Activated CD4-positive, alpha-beta T cell treated with anti-CD3 and anti-CD28 coated beads, Interleukin-2, amount 10 ng/mL, durations not matched to agents 24 days and 14 days (primary cell): ENCODE data around the gene KIAA0753. TPM values are rescaled to one million over a fixed set of nuclear protein-coding genes. Genes with fewer than 3 reads are reported as not detected.
"Not testable (repeated sequence)": the region's sequence is repeated elsewhere in the genome, so short reads cannot be mapped to it uniquely, and the experiment has no call there.

Source experiments
- DNase-seq: peaks from one replicate; pipeline ENCODE4 v3.0.0; 2022
- H3K27ac Mint-ChIP-seq: one replicate; pipeline ENCODE4 v1.8.0; 2022; ENCODE audit warnings: mild to moderate bottlenecking, mixed read lengths
- H3K27me3 Mint-ChIP-seq: one replicate; pipeline ENCODE4 v1.8.0; 2022; ENCODE audit warnings: mixed read lengths
- H3K36me3 Mint-ChIP-seq: one replicate; pipeline ENCODE4 v1.8.0; 2022; ENCODE audit warnings: low read depth, mild to moderate bottlenecking, mixed read lengths
- H3K4me1 Mint-ChIP-seq: one replicate; pipeline ENCODE4 v1.8.0; 2021; ENCODE audit warnings: mixed read lengths
- H3K4me3 Mint-ChIP-seq: one replicate; pipeline ENCODE4 v1.8.0; 2022; ENCODE audit warnings: mild to moderate bottlenecking, moderate library complexity, mixed read lengths
- H3K9me3 Mint-ChIP-seq: one replicate; pipeline ENCODE4 v1.8.0; 2021; ENCODE audit warnings: mixed read lengths
- intact Hi-C: fragments of 100-400 bp; cut with micrococcal nuclease; formaldehyde crosslinking; loops from one replicate; pipeline ENCODE4 v1.15.1; 2023
- total RNA-seq: library from RNA; stranded (reverse); gene quantifications from 2 replicates; pipeline ENCODE4 v1.2.3, GENCODE V29; 2022

Gene KIAA0753
- total RNA-seq, 1 donor from 2014 or later = 23.9 TPM

DNA sequence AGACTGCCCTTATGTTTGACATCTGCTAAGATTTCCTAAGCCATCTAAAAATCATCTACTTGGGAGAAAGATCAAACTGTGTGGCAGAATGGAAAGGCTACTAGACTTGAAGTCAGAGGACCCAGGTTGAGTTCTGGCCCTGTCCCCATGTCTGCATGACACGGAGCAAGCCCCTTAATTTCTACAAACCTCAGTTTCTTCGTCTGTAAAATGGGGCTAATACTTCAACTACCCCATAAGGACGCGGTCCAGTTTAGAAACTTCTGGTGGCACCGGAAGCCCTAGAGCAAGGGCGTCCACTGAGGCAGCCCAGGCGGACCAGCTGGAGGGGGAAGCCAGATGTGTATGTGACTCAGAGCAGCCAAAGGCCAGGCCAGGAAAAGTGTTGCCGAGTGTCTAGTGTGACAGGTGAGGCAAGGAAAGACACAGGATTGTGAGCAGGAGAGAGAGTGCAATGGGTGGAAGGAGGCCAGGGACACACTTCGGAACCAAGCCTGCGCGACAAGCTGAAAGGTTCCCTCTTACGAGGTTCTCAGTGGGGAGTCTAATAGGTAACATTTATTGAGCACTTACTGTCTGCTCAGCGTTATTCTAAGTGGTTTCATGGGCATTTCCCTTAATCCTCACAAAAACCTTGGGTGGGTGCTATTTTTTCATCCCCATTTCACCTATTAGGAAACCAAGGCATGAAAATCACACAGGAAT is 66.4 kb downstream of the KIAA0753 start:
- Mint-ChIP-seq H3K36me3 (peaks cover 10% of the 10 kb centered on the region), H3K27me3 (no peaks in the 10 kb centered on the region), H3K4me3 (no peak overlapping the region), H3K4me1 (peaks cover 24% of the 10 kb centered on the region), H3K9me3 (no peaks in the 10 kb centered on the region), H3K27ac (no peak overlapping the region)
- DNase-seq = no peak
- intact Hi-C loops = loop anchor here (10.0 kb wide), 1 partner anchor 99 kb away; no protein-coding TSS in a partner anchor

DNA sequence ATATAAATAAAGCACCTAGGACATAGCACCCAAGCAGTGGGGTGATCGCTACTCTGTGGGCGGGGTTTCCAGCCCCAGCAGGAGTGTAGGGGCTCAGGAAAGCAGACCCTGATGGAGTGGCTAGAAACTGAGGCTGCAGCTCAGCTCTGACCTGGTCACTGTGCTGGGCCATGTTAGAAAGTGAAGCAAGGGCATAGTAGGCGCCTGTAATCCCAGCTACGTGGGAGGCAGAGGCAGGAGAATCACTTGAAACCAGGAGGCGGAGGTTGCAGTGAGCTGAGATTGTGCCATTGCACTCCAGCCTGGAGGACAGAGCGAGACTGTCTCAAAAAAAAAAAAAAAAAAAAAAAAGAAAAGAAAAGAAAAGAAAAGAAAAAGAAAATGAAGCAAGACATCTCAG is 67.0 kb downstream of the KIAA0753 start:
- peak overlapping the region; percentile 42 for H3K27ac Mint-ChIP-seq
- not testable (repeated sequence) for H3K4me3 Mint-ChIP-seq, H3K27me3 Mint-ChIP-seq, DNase-seq, H3K36me3 Mint-ChIP-seq, H3K9me3 Mint-ChIP-seq
- intact Hi-C loops = loop anchor here (10.0 kb wide), 1 partner anchor 99 kb away; no protein-coding TSS in a partner anchor
- peaks cover 24% of the 10 kb centered on the region for H3K4me1 Mint-ChIP-seq

DNA sequence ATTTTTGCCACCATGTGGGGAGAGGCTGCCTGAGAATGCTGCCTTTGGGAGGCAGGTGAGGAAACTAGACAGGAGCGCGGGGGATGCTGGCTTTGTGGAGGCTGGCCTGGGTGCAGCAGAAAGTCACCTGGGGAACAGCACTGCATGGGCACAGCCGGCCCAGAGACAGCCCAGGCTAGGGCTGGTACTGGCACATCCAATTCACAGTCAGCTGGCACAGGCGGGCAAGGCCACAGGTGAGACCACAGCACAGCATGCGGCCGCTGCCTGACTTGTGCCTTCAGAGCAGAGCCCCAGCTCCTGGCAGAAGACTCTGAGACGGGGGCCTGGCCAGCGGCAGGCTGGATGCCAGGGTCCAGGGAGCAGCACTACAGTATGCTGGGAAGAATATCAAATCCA is 67.5 kb downstream of the KIAA0753 start:
- intact Hi-C loops = loop anchor here (10.0 kb wide), 1 partner anchor 98 kb away; no protein-coding TSS in a partner anchor
- no peak overlapping the region for H3K27ac Mint-ChIP-seq
- peaks cover 9% of the 10 kb centered on the region for H3K36me3 Mint-ChIP-seq
- H3K27me3 Mint-ChIP-seq = no peaks in the 10 kb centered on the region
- H3K4me1 Mint-ChIP-seq = peaks cover 24% of the 10 kb centered on the region
- no peak overlapping the region for H3K4me3 Mint-ChIP-seq
- no peaks in the 10 kb centered on the region for H3K9me3 Mint-ChIP-seq
- no peak for DNase-seq

DNA sequence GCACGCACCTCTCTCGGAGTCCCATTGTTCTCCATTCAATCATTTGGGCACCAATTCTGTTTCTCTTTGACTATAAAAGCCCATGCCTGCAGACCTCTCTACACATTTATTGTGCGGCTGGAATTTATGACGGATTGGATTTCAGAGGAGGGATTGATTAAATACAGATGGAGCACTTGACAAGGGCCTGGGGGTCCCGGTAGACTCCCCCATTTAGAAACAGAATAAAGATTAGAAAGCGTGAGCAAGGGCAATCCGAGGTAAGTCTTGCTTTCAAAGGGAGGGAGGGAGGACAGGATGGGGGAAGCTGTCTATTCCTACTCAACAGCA is 69.1 kb downstream of the KIAA0753 start:
- Mint-ChIP-seq H3K27ac (no peak overlapping the region), H3K27me3 (no peaks in the 10 kb centered on the region), H3K36me3 (peaks cover 4% of the 10 kb centered on the region), H3K9me3 (no peaks in the 10 kb centered on the region), H3K4me1 (peaks cover 21% of the 10 kb centered on the region), H3K4me3 (no peak overlapping the region)
- intact Hi-C loops = loop anchor here (10.0 kb wide), 1 partner anchor 97 kb away; no protein-coding TSS in a partner anchor
- DNase-seq = no peak

DNA sequence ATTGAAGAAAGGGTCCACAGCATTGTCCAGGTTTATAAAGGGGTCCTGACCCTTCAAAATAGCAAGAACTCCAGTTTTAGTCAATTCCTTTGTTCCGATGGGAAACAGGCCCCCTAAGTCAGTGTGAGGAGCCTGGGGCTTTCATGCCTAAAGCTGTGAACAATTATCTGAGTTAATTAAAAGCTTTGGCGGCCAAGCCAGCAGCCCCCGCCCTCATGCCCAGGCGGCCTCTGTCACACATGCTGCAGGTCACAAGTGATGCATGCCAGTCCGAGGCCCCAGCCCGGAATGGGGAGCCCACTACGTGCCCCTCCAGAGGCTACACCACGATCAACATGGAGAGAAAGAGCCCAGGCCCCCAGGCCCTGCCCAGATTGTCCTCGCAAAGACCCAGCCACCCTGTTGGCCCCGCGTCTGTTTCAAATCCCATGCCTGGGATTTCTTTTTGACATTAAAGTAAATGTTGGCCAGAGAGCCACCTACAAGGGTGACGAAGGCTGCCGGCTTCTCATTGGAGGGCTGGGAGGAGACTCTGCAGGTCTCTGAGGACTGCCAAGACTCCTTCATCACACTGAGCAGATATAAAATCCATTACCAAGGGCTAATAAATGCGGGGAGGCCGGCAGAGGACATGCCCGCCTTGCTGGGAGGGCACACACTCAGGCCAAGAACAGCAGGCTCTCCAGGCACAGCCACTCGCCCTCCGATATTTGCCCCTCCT is 69.6 kb downstream of the KIAA0753 start:
- Mint-ChIP-seq H3K4me1 (peaks cover 18% of the 10 kb centered on the region), H3K27me3 (no peaks in the 10 kb centered on the region), H3K36me3 (peaks cover 3% of the 10 kb centered on the region), H3K4me3 (no peak overlapping the region), H3K27ac (no peak overlapping the region), H3K9me3 (no peaks in the 10 kb centered on the region)
- no peak for DNase-seq
- intact Hi-C loops = loop anchor here (10.0 kb wide), 1 partner anchor 96 kb away; no protein-coding TSS in a partner anchor

DNA sequence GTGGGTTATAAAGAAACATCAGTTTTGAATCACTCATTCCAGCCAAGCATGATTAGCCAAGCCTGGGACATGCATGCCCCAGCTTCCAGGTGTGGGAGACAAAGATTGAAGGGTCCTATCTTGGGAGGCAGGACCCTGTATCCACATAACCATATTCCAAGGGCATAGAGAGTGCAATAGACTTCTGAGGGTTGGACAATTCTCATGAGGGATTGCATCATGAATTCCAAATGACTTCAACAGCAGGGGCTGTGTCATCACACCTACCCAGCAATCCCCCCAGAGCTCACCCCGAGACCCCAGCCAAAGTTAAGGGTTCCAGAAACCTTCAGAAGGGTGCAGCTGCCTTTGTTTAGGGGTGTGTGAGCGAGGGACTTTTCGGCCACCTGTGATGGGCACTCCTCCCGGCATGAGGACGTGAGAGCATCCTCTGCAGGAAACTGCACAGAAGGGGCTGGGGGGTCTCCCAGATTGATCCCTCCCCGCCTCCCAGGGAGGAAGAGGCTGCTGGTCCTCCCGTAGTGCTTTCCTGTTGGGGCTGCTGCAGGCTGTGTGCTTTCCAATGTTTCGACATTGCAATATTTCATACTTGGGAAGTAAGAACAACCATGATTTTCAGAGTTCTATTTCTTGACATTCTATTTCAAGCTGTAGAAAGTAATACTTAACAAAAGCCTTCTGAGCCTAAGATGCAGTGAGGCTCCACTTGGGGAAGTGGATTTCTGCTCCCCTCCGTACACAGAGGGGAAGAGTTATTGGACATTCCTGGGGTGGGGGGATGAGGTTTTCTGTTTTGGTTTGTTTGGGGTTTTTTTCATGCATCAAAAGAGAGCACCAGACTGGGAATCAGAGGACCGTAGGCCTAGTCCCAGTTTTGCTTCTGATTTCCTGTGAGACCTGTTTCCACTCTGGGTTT is 70.9 kb downstream of the KIAA0753 start:
- Mint-ChIP-seq H3K4me1 (peaks cover 6% of the 10 kb centered on the region), H3K4me3 (no peak overlapping the region), H3K9me3 (no peaks in the 10 kb centered on the region), H3K27ac (no peak overlapping the region), H3K27me3 (peaks cover under 1% of the 10 kb centered on the region), H3K36me3 (no peaks in the 10 kb centered on the region)
- intact Hi-C loops = loop anchor here (10.0 kb wide), 1 partner anchor 95 kb away; no protein-coding TSS in a partner anchor
- no peak for DNase-seq

DNA sequence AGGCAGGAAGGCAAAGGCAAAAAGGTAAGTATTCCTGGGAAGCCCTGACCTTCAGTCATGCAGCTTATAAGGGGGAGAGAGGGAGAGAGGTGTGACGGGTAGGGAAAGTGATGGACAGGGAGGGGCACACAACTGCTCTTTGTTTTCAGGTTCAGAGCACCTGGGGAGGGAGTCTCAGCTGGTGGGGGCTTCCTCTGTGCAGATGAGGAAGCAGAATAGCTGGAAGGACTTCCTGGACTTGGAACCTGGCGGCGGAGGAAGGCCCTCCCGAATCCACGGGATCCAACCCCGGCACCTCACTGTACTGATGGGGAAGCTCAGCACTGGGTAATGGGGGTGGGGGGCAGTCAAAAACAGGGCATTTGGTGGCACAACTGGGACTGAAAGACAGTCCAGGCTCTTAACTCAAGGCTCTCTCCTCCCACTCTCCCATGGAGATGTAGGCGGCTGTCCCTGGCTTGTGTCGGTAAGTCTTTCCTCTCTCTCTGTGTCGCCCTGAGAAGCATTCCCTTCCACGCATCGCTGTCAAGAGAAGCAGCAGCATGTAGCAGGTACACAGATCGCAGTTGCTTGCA is 72.2 kb downstream of the KIAA0753 start:
- no peaks in the 10 kb centered on the region for H3K36me3 Mint-ChIP-seq
- intact Hi-C loops = no loop called here
- peaks cover 5% of the 10 kb centered on the region for H3K27me3 Mint-ChIP-seq

DNA sequence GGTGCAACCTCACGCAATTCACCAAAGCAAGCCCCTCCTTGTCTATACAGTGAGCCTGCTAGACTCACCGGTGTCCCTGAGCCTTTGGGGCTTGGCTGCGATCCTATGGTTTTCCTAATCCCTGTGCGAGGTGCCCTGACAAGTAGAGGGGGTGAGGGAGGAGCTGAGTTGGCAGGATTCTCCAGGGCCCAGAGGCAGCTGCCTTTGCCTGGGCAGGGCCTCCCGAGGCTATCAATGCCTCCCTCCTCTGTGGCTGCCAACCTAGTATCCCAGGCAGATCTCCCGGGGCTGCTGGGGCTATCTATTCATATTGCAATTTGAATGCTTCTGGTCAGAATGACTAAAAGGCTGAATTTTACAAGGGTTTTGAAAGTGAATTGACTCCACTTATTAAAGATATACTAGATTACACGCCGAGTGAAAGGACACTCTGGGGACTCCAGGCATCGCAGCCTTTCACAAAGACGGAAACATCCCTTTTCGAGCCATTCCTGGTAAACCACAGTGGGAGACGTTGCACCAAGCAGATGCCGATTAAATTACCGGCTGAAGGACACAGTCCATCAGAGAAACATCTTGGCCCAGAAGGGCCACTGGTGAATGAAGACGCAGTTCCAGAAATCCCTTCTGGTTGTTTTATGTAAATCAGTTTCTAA is 72.9 kb downstream of the KIAA0753 start:
- no peaks in the 10 kb centered on the region for H3K36me3 Mint-ChIP-seq
- H3K27ac Mint-ChIP-seq = no peak overlapping the region
- no peak overlapping the region for H3K4me3 Mint-ChIP-seq
- peaks cover 2% of the 10 kb centered on the region for H3K4me1 Mint-ChIP-seq
- no peaks in the 10 kb centered on the region for H3K9me3 Mint-ChIP-seq
- peaks cover 5% of the 10 kb centered on the region for H3K27me3 Mint-ChIP-seq
- DNase-seq = no peak
- intact Hi-C loops = no loop called here

More for the DNA sequence above, 72.2 kb downstream of the KIAA0753 start:
- Mint-ChIP-seq H3K27ac (no peak overlapping the region), H3K9me3 (no peaks in the 10 kb centered on the region), H3K4me1 (peaks cover 2% of the 10 kb centered on the region), H3K4me3 (no peak overlapping the region)
- DNase-seq = no peak

DNA sequence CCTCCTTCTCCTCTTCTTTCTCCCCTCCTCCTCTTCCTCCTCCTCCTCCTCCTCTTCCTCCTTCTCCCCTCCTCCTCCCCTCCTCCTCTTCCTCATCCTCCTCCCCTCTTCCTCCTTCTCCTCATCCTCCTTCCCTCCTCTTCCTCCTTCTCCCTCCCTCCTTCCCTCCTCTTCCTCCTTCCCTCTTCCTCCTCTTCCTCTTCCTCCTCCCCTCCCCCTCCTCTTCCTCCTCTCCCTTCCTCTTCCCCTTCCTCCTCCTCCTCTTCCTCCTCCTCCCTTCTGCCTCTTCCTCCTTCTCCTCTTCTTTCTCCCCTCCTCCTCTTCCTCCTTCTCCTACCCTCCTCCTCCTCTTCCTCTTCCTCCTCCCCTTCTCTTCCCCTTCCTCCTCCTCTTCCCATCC is 79.1 kb downstream of the KIAA0753 start:
- intact Hi-C loops = no loop called here
- Mint-ChIP-seq H3K27me3 (peaks cover 31% of the 10 kb centered on the region), H3K4me3 (no peak overlapping the region), H3K27ac (no peak overlapping the region), H3K36me3 (no peaks in the 10 kb centered on the region), H3K9me3 (no peaks in the 10 kb centered on the region), H3K4me1 (no peaks in the 10 kb centered on the region)
- DNase-seq = no peak

DNA sequence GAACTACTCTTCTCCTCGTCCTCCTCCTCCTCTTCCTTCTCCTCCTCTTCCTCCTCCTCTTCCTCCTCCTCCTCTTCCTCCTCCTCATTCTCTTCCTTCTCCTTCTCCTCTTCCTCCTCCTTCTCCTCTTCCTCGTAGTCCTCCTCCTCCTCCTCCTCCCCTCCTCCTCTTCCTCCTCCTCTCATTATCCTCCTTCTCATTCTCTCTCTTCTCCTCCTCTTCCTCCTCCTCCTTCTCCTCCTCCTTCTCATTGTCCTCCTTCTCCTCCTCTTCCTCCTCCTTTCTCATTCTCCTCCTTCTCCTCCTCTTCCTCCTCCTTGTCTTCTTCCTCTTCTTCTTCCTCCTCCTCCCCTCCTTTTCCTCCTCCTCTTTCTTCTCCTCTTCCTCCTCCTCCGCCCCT is 80.0 kb downstream of the KIAA0753 start:
- H3K4me1 Mint-ChIP-seq = peaks cover under 1% of the 10 kb centered on the region
- intact Hi-C loops = no loop called here
- no peak overlapping the region for H3K4me3 Mint-ChIP-seq
- H3K27ac Mint-ChIP-seq = no peak overlapping the region
- no peaks in the 10 kb centered on the region for H3K9me3 Mint-ChIP-seq
- DNase-seq = no peak
- no peaks in the 10 kb centered on the region for H3K36me3 Mint-ChIP-seq
- H3K27me3 Mint-ChIP-seq = peaks cover 32% of the 10 kb centered on the region

DNA sequence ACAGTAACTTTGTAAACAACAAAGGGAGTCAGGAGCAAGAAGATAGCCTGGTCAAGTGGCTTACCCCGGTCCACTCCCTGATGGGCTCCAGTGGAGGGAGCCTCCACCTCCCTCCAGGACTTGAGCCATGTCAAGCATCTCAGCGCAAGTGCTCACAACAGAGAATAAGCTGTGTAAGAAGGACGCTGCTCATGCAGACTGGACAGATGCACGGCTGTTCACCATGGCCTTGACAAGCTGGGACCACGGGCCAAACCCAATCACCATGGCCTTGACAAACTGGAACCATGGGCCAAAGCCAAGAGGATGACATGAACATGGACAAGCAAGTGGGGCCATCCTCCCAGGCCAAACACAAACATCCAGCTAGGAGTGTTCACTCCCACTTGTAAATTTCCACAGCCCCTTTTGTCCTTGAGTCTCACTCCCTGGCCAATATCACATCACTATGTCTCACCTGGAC is 80.7 kb downstream of the KIAA0753 start:
- intact Hi-C loops = no loop called here

DNA sequence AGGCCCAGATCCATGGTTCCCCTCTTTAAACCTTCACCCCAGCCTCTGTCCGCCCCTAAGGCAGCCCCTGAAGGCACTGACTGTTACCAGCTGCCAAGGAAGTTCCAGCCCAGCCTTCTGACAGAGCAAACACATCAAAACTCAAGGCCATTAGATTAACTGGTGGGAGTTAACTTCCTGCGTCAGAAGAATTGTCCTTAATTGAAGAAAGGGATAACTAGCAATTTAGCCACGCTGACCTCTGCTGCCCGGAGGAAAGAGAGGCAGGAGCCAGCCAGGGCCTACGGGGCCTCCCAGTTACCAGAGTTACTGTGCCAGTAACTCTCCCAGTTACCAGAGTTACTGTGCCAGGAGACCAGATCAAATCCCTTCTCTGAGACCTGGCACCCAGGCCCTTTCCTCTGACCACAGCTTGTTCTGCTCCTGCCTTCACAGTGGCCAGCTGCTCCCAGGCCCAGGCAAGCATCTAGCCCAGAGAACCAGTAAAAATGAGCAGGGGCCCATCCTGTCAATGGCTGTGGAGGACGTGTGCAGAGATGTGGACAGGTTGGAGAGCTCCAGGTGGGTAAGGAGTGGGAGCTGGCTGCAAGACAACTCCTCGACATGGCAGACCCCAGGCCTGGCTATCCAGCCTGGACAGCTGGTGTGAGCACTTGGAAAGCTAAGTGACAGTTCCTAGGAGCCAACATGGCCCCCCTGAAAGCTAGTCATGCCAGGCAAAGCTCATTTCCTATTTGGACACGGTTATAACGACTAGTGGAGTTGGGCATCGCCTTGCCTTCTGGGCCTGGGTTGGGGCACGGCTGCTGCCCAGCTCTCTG is 81.4 kb downstream of the KIAA0753 start:
- H3K27ac Mint-ChIP-seq = no peak overlapping the region
- intact Hi-C loops = no loop called here
- peaks cover 43% of the 10 kb centered on the region for H3K27me3 Mint-ChIP-seq
- peaks cover 7% of the 10 kb centered on the region for H3K4me1 Mint-ChIP-seq
- H3K4me3 Mint-ChIP-seq = no peak overlapping the region
- no peaks in the 10 kb centered on the region for H3K36me3 Mint-ChIP-seq
- H3K9me3 Mint-ChIP-seq = no peaks in the 10 kb centered on the region
- DNase-seq = no peak

More for the DNA sequence above, 80.7 kb downstream of the KIAA0753 start:
- Mint-ChIP-seq H3K9me3 (no peaks in the 10 kb centered on the region), H3K27me3 (peaks cover 39% of the 10 kb centered on the region), H3K36me3 (no peaks in the 10 kb centered on the region), H3K4me1 (peaks cover 7% of the 10 kb centered on the region), H3K27ac (no peak overlapping the region), H3K4me3 (no peak overlapping the region)
- DNase-seq = no peak
